ENCODE data around the gene ZNF407. TPM values are rescaled to one million over a fixed set of nuclear protein-coding genes. Genes with fewer than 3 reads are reported as not detected.

Gene ZNF407
- 4.8 TPM for polyA plus RNA-seq (2013)

GRCh38 chr18:74597662-74598349 lies at the start of gene ZNF407:
ZNF407 (plus strand) TSS chr18:74597870; CDS start chr18:74631020, 33,150 bp downstream.
- H3K4me1 ChIP-seq (ENCODE audit: control extremely low read depth in 1 of 4, control insufficient read depth in 4 of 4, insufficient read depth in 4 of 4, low read length in 3 of 4) = peaks cover 18 to 32% (median 24%) of the 10 kb centered on the region in 4 experiments
- CTCF ChIA-PET = interaction anchor here (1.0 to 1.2 kb wide), 3 partner anchors 24 to 93 kb away, joined by 4 read pairs; no protein-coding TSS in a partner anchor
- H3K4me3 ChIP-seq (ENCODE audit: control insufficient read depth in 1 of 7, extremely low read depth in 1 of 7, insufficient read depth in 4 of 7, low read depth in 2 of 7, low read length in 6 of 7) = peak within 1 kb of the TSS; percentile 89 to 99 (median 96)
- H3K9me3 ChIP-seq (ENCODE audit: control extremely low read depth in 1 of 5, control insufficient read depth in 4 of 5, insufficient read depth in 2 of 5, low read depth in 1 of 5, low read length in 4 of 5) = no peaks in the 10 kb centered on the region
- WGBS (ENCODE audit: insufficient coverage) = 0% methylated on average over 59 of the region's 64 CpGs
- peak within 1 kb of the TSS; percentile 94 to 98 for H3K27ac ChIP-seq (ENCODE audit: insufficient read depth in 1 of 2, low read depth in 1 of 2, low read length in 2 of 2, poor library complexity in 1 of 2, severe bottlenecking in 2 of 2)
- H3K27me3 ChIP-seq (replicated peaks in 2 of 5; ENCODE audit: control insufficient read depth in 4 of 5, insufficient read depth in 5 of 5, low read length in 4 of 5) = no peaks in the 10 kb centered on the region
- DNase-seq = peak; percentile 90 to 94 (median 93)
- POLR2A ChIA-PET = interaction anchor here (1.2 kb wide), 1 partner anchor 305 kb away, joined by 3 read pairs; no protein-coding TSS in a partner anchor
- peaks cover 2 to 7% (median 5%) of the 10 kb centered on the region in 4 experiments for H3K36me3 ChIP-seq (ENCODE audit: control insufficient read depth in 4 of 4, insufficient read depth in 4 of 4, low read length in 3 of 4)

- POLR2A ChIA-PET = no interaction called here
- Histone ChIP-seq H3K9me3 (ENCODE audit: control extremely low read depth in 1 of 5, control insufficient read depth in 4 of 5, insufficient read depth in 2 of 5, low read depth in 1 of 5, low read length in 4 of 5) (peaks cover 1 to 20% (median 7%) of the 10 kb centered on the region in 5 experiments), H3K36me3 (ENCODE audit: control insufficient read depth in 4 of 4, insufficient read depth in 4 of 4, low read length in 3 of 4) (no peaks in the 10 kb centered on the region), H3K27ac (ENCODE audit: insufficient read depth in 1 of 2, low read depth in 1 of 2, low read length in 2 of 2, poor library complexity in 1 of 2, severe bottlenecking in 2 of 2) (no peak overlapping the region), H3K27me3 (replicated peaks in 2 of 5; ENCODE audit: control insufficient read depth in 4 of 5, insufficient read depth in 5 of 5, low read length in 4 of 5) (peaks cover 0 to 3% (median 0%) of the 10 kb centered on the region in 5 experiments), H3K4me1 (ENCODE audit: control extremely low read depth in 1 of 4, control insufficient read depth in 4 of 4, insufficient read depth in 4 of 4, low read length in 3 of 4) (peaks cover 0 to 2% (median 0%) of the 10 kb centered on the region in 4 experiments), H3K4me3 (ENCODE audit: control insufficient read depth in 1 of 7, extremely low read depth in 1 of 7, insufficient read depth in 4 of 7, low read depth in 2 of 7, low read length in 6 of 7) (no peak overlapping the region)
- WGBS (ENCODE audit: insufficient coverage) = 100% methylated on average over 1 of the region's 1 CpG
- DNase-seq = peak in 2 of 3 donors; percentile 13 to 28
- CTCF ChIA-PET = interaction anchor here (3.4 kb wide), 2 partner anchors 56 to 196 kb away, joined by 18 to 48 read pairs; no protein-coding TSS in a partner anchor
Observed at GRCh38 chr18:74549591-74550104, 48.0 kb upstream of the ZNF407 start.

GRCh38 chr18:74550886-74551285 lies 46.8 kb upstream of the ZNF407 start:
- H3K27ac ChIP-seq (ENCODE audit: insufficient read depth in 1 of 2, low read depth in 1 of 2, low read length in 2 of 2, poor library complexity in 1 of 2, severe bottlenecking in 2 of 2) = no peak overlapping the region
- no peak overlapping the region for H3K4me3 ChIP-seq (ENCODE audit: control insufficient read depth in 1 of 7, extremely low read depth in 1 of 7, insufficient read depth in 4 of 7, low read depth in 2 of 7, low read length in 6 of 7)
- peaks cover 0 to 5% (median 0%) of the 10 kb centered on the region in 5 experiments for H3K27me3 ChIP-seq (replicated peaks in 2 of 5; ENCODE audit: control insufficient read depth in 4 of 5, insufficient read depth in 5 of 5, low read length in 4 of 5)
- WGBS (ENCODE audit: insufficient coverage) = 100% methylated on average over 6 of the region's 6 CpGs
- ChIA-PET CTCF (interaction anchor here (1.0 to 3.4 kb wide), 9 partner anchors 17 to 353 kb away, joined by 3 to 48 read pairs (median 5); no protein-coding TSS in a partner anchor), POLR2A (no interaction called here)
- peaks cover 1 to 20% (median 7%) of the 10 kb centered on the region in 5 experiments for H3K9me3 ChIP-seq (ENCODE audit: control extremely low read depth in 1 of 5, control insufficient read depth in 4 of 5, insufficient read depth in 2 of 5, low read depth in 1 of 5, low read length in 4 of 5)
- no peaks in the 10 kb centered on the region for H3K36me3 ChIP-seq (ENCODE audit: control insufficient read depth in 4 of 4, insufficient read depth in 4 of 4, low read length in 3 of 4)
- DNase-seq = no peak
- H3K4me1 ChIP-seq (ENCODE audit: control extremely low read depth in 1 of 4, control insufficient read depth in 4 of 4, insufficient read depth in 4 of 4, low read length in 3 of 4) = peaks cover 0 to 2% (median 0%) of the 10 kb centered on the region in 4 experiments

GRCh38 chr18:74551452-74551851 lies 46.2 kb upstream of the ZNF407 start:
- H3K4me3 ChIP-seq (ENCODE audit: control insufficient read depth in 1 of 7, extremely low read depth in 1 of 7, insufficient read depth in 4 of 7, low read depth in 2 of 7, low read length in 6 of 7) = no peak overlapping the region
- H3K4me1 ChIP-seq (ENCODE audit: control extremely low read depth in 1 of 4, control insufficient read depth in 4 of 4, insufficient read depth in 4 of 4, low read length in 3 of 4) = peaks cover 0 to 2% (median 0%) of the 10 kb centered on the region in 4 experiments
- no peaks in the 10 kb centered on the region for H3K36me3 ChIP-seq (ENCODE audit: control insufficient read depth in 4 of 4, insufficient read depth in 4 of 4, low read length in 3 of 4)
- DNase-seq = no peak
- ChIA-PET CTCF (interaction anchor here (0.7 to 3.4 kb wide), 26 partner anchors 8 to 356 kb away, joined by 3 to 48 read pairs (median 4); no protein-coding TSS in a partner anchor), POLR2A (no interaction called here)
- WGBS (ENCODE audit: insufficient coverage) = 69% methylated on average over 3 of the region's 3 CpGs
- no peak overlapping the region for H3K27ac ChIP-seq (ENCODE audit: insufficient read depth in 1 of 2, low read depth in 1 of 2, low read length in 2 of 2, poor library complexity in 1 of 2, severe bottlenecking in 2 of 2)
- H3K27me3 ChIP-seq (replicated peaks in 2 of 5; ENCODE audit: control insufficient read depth in 4 of 5, insufficient read depth in 5 of 5, low read length in 4 of 5) = peaks cover 0 to 5% (median 0%) of the 10 kb centered on the region in 5 experiments
- peaks cover 1 to 20% (median 7%) of the 10 kb centered on the region in 5 experiments for H3K9me3 ChIP-seq (ENCODE audit: control extremely low read depth in 1 of 5, control insufficient read depth in 4 of 5, insufficient read depth in 2 of 5, low read depth in 1 of 5, low read length in 4 of 5)

GRCh38 chr18:74551936-74552555 lies 45.6 kb upstream of the ZNF407 start:
- no peaks in the 10 kb centered on the region for H3K4me1 ChIP-seq (ENCODE audit: control extremely low read depth in 1 of 4, control insufficient read depth in 4 of 4, insufficient read depth in 4 of 4, low read length in 3 of 4)
- peaks cover 0 to 5% (median 0%) of the 10 kb centered on the region in 5 experiments for H3K27me3 ChIP-seq (replicated peaks in 2 of 5; ENCODE audit: control insufficient read depth in 4 of 5, insufficient read depth in 5 of 5, low read length in 4 of 5)
- 14% methylated on average over 1 of the region's 5 CpGs for WGBS (ENCODE audit: insufficient coverage)
- no peak overlapping the region for H3K27ac ChIP-seq (ENCODE audit: insufficient read depth in 1 of 2, low read depth in 1 of 2, low read length in 2 of 2, poor library complexity in 1 of 2, severe bottlenecking in 2 of 2)
- POLR2A ChIA-PET = no interaction called here
- no peak overlapping the region for H3K4me3 ChIP-seq (ENCODE audit: control insufficient read depth in 1 of 7, extremely low read depth in 1 of 7, insufficient read depth in 4 of 7, low read depth in 2 of 7, low read length in 6 of 7)
- peak; percentile 83 to 92 (median 86) for DNase-seq
- H3K9me3 ChIP-seq (ENCODE audit: control extremely low read depth in 1 of 5, control insufficient read depth in 4 of 5, insufficient read depth in 2 of 5, low read depth in 1 of 5, low read length in 4 of 5) = peaks cover 1 to 20% (median 7%) of the 10 kb centered on the region in 5 experiments
- CTCF ChIA-PET = interaction anchor here (0.7 to 3.4 kb wide), 26 partner anchors 8 to 357 kb away, joined by 3 to 48 read pairs (median 4); no protein-coding TSS in a partner anchor
- no peaks in the 10 kb centered on the region for H3K36me3 ChIP-seq (ENCODE audit: control insufficient read depth in 4 of 4, insufficient read depth in 4 of 4, low read length in 3 of 4)

GRCh38 chr18:74556126-74556525 lies 41.5 kb upstream of the ZNF407 start:
- Histone ChIP-seq H3K4me3 (ENCODE audit: control insufficient read depth in 1 of 7, extremely low read depth in 1 of 7, insufficient read depth in 4 of 7, low read depth in 2 of 7, low read length in 6 of 7) (no peak overlapping the region), H3K27me3 (replicated peaks in 2 of 5; ENCODE audit: control insufficient read depth in 4 of 5, insufficient read depth in 5 of 5, low read length in 4 of 5) (peaks cover 0 to 11% (median 0%) of the 10 kb centered on the region in 5 experiments), H3K27ac (ENCODE audit: insufficient read depth in 1 of 2, low read depth in 1 of 2, low read length in 2 of 2, poor library complexity in 1 of 2, severe bottlenecking in 2 of 2) (no peak overlapping the region), H3K9me3 (ENCODE audit: control extremely low read depth in 1 of 5, control insufficient read depth in 4 of 5, insufficient read depth in 2 of 5, low read depth in 1 of 5, low read length in 4 of 5) (no peaks in the 10 kb centered on the region), H3K4me1 (ENCODE audit: control extremely low read depth in 1 of 4, control insufficient read depth in 4 of 4, insufficient read depth in 4 of 4, low read length in 3 of 4) (no peaks in the 10 kb centered on the region), H3K36me3 (ENCODE audit: control insufficient read depth in 4 of 4, insufficient read depth in 4 of 4, low read length in 3 of 4) (no peaks in the 10 kb centered on the region)
- DNase-seq = no peak
- POLR2A ChIA-PET = no interaction called here
- WGBS (ENCODE audit: insufficient coverage) = 94% methylated on average over 5 of the region's 11 CpGs
- CTCF ChIA-PET = interaction anchor here (1.0 to 1.3 kb wide), 2 partner anchors 9 to 63 kb away, joined by 3 to 4 read pairs; no protein-coding TSS in a partner anchor
